GF-D8 (cell line): ENCODE measurements around the gene TBX15.

Experiments
- DNase-seq: peaks from one replicate; lab custom pipeline; 2025; lab: John Stamatoyannopoulos, UW

The TBX15 gene

GRCh38 chr1:119001181-119002027, 13.3 kb upstream of the TBX15 start:
- no peak for DNase-seq

GRCh38 chr1:119000371-119001180, 12.4 kb upstream of the TBX15 start:
- no peak for DNase-seq

GRCh38 chr1:118999348-119000071, 11.4 kb upstream of the TBX15 start:
- DNase-seq = no peak

- no peak for DNase-seq
These were observed 10.0 kb upstream of the TBX15 start for GRCh38 chr1:118998171-118998570.

GRCh38 chr1:118997225-118997624, 9.1 kb upstream of the TBX15 start:
- no peak for DNase-seq

- no peak for DNase-seq
These were observed 7.3 kb upstream of the TBX15 start for GRCh38 chr1:118995312-118996016.

- no peak for DNase-seq
These were observed 5.5 kb upstream of the TBX15 start for GRCh38 chr1:118993700-118994026.

GRCh38 chr1:118992868-118993699, 4.9 kb upstream of the TBX15 start:
- DNase-seq = no peak

GRCh38 chr1:118992237-118992825, 4.2 kb upstream of the TBX15 start:
- no peak for DNase-seq

- DNase-seq = no peak
These were observed 3.3 kb upstream of the TBX15 start for GRCh38 chr1:118991448-118991847.

- no peak for DNase-seq
These were observed 2.5 kb upstream of the TBX15 start for GRCh38 chr1:118990513-118991152.

- no peak for DNase-seq
These were observed 1.8 kb upstream of the TBX15 start for GRCh38 chr1:118989878-118990378.

- no peak for DNase-seq
These were observed 1.1 kb upstream of the TBX15 start for GRCh38 chr1:118989006-118989815.

GRCh38 chr1:118987468-118988185, 516 bp downstream of the TBX15 start:
- no peak for DNase-seq

- DNase-seq = no peak
These were observed 1.3 kb downstream of the TBX15 start for GRCh38 chr1:118986555-118987467.

GRCh38 chr1:118985640-118986554, 2.2 kb downstream of the TBX15 start:
- DNase-seq = no peak
